Measurements from ENCODE around the gene PIK3AP1. TPM values are rescaled to one million over a fixed set of nuclear protein-coding genes. Genes with fewer than 3 reads are reported as not detected.
"Not testable (repeated sequence)": the region's sequence is repeated elsewhere in the genome, so short reads cannot be mapped to it uniquely, and the experiment has no call there.

PIK3AP1 gene
- total RNA-seq, 1 experiment from 2014 or later, result 3.7 TPM

GRCh38 chr10:96740141-96740540 lies 19.8 kb upstream of the PIK3AP1 start:
- no peak overlapping the region for H3K27ac ChIP-seq (ENCODE audit: low read length)
- H3K9me2 ChIP-seq (replicated peaks; ENCODE audit: low read length), result no peaks in the 10 kb centered on the region
- H3K36me3 ChIP-seq (ENCODE audit: low read depth, low read length), result no peaks in the 10 kb centered on the region
- H3K4me3 ChIP-seq (ENCODE audit: low read length), result no peak overlapping the region
- DNase-seq (no peak), ATAC-seq (no peak)
- H3K9me3 ChIP-seq (ENCODE audit: low read length), result no peaks in the 10 kb centered on the region
- CTCF ChIA-PET, result no interaction called here
- BruUV-seq (replicated peaks), result no TSS peak
- H2AFZ ChIP-seq (ENCODE audit: low read length), result no peak overlapping the region
- no peaks in the 10 kb centered on the region for H3K27me3 ChIP-seq (ENCODE audit: low read length)
- no peaks in the 10 kb centered on the region for H4K20me1 ChIP-seq (ENCODE audit: low read length)
- POLR2A ChIA-PET (ENCODE audit: unreplicated experiment), result no interaction called here
- H3K4me1 ChIP-seq (ENCODE audit: insufficient read depth, low read length), result no peaks in the 10 kb centered on the region
- intact Hi-C loops (cut with micrococcal nuclease), result no loop called here
- H3K9ac ChIP-seq (ENCODE audit: low read length), result no peak overlapping the region
- TF ChIP-seq EZH2phosphoT487 (IDR thresholded peaks at IDR 0.05; ENCODE audit: borderline replicate concordance, low read length), result no peak
- no peak for TF ChIP-seq CTCF (conservative IDR thresholded peaks at IDR 0.05; ENCODE audit: low read depth, low read length)
- no peak overlapping the region for H3K4me2 ChIP-seq (ENCODE audit: low read length)
- no peaks in the 10 kb centered on the region for H3K79me2 ChIP-seq (ENCODE audit: low read length)
- H3F3A ChIP-seq (ENCODE audit: low read length, unreplicated experiment), result no peaks in the 10 kb centered on the region

- H4K20me1 ChIP-seq (ENCODE audit: low read length); H2AFZ ChIP-seq (ENCODE audit: low read length); H3K27me3 ChIP-seq (ENCODE audit: low read length); H3K4me3 ChIP-seq (ENCODE audit: low read length); H3K4me2 ChIP-seq (ENCODE audit: low read length); H3K9ac ChIP-seq (ENCODE audit: low read length); H3K79me2 ChIP-seq (ENCODE audit: low read length); H3K4me1 ChIP-seq (ENCODE audit: insufficient read depth, low read length); H3K9me2 ChIP-seq (replicated peaks; ENCODE audit: low read length); H3K36me3 ChIP-seq (ENCODE audit: low read depth, low read length); H3K9me3 ChIP-seq (ENCODE audit: low read length); H3K27ac ChIP-seq (ENCODE audit: low read length); CTCF ChIA-PET; BruUV-seq (replicated peaks); DNase-seq; H3F3A ChIP-seq (ENCODE audit: low read length, unreplicated experiment); intact Hi-C loops (cut with micrococcal nuclease); ATAC-seq: not testable (repeated sequence)
- POLR2A ChIA-PET (ENCODE audit: unreplicated experiment), result interaction anchor here (0.5 kb wide), 1 partner anchor 313 kb away, joined by 4 read pairs; no protein-coding TSS in a partner anchor
Measured at GRCh38 chr10:96737307-96737902, 17.1 kb upstream of the PIK3AP1 start.

DNA sequence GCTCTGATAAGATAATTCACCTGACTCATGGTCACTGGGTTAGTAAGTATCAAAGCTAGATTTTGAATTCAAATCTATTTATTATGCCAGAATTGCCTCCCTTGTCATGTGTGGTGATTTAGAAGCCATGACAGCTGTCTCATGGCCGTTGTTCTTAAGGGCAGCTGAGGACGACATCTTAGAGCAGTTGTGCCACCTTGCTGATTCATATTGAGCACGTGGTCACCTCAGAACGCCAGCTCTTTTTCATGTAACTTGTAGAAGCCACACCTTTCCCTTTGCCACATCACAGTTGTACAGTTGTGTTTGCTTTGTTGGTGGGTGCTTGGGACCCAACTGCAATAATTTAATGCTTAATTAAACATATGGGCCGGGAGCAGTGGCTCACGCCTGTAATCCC lies 4.3 kb upstream of the PIK3AP1 start:
- no peak for TF ChIP-seq CTCF (conservative IDR thresholded peaks at IDR 0.05; ENCODE audit: low read depth, low read length)
- no peak for TF ChIP-seq EZH2 (IDR thresholded peaks at IDR 0.05; ENCODE audit: low read length, unreplicated experiment)
- no peak for TF ChIP-seq EZH2phosphoT487 (IDR thresholded peaks at IDR 0.05; ENCODE audit: borderline replicate concordance, low read length)

More for the DNA sequence above, 4.3 kb upstream of the PIK3AP1 start:
- H3K9me3 ChIP-seq (ENCODE audit: low read length), result no peaks in the 10 kb centered on the region
- H3K4me2 ChIP-seq (ENCODE audit: low read length), result no peak overlapping the region
- no peak overlapping the region for H3K27ac ChIP-seq (ENCODE audit: low read length)
- no peak overlapping the region for H3K9ac ChIP-seq (ENCODE audit: low read length)
- no peaks in the 10 kb centered on the region for H3K36me3 ChIP-seq (ENCODE audit: low read depth, low read length)
- CTCF ChIA-PET, result no interaction called here
- peaks cover 11% of the 10 kb centered on the region for H3K4me1 ChIP-seq (ENCODE audit: insufficient read depth, low read length)
- H2AFZ ChIP-seq (ENCODE audit: low read length), result no peak overlapping the region
- no peaks in the 10 kb centered on the region for H3K27me3 ChIP-seq (ENCODE audit: low read length)
- ATAC-seq, result no peak
- H3K4me3 ChIP-seq (ENCODE audit: low read length), result no peak overlapping the region
- H4K20me1 ChIP-seq (ENCODE audit: low read length), result no peaks in the 10 kb centered on the region
- H3F3A ChIP-seq (ENCODE audit: low read length, unreplicated experiment), result no peaks in the 10 kb centered on the region
- no peaks in the 10 kb centered on the region for H3K79me2 ChIP-seq (ENCODE audit: low read length)
- no TSS peak for BruUV-seq (replicated peaks)
- POLR2A ChIA-PET (ENCODE audit: unreplicated experiment), result no interaction called here
- intact Hi-C loops (cut with micrococcal nuclease), result loop anchor here (5.0 kb wide), 1 partner anchor 108 kb away; the partner anchor contains the start of gene LCOR
- no peaks in the 10 kb centered on the region for H3K9me2 ChIP-seq (replicated peaks; ENCODE audit: low read length)
- no peak for DNase-seq

All from PC-3 (cell line).